Testis (tissue), 2 donors: Measurements from ENCODE around the gene AIDA.

Source experiments
- POLR2A ChIP-seq: fragments of 450-650 bp; IDR thresholded peaks from one replicate; pipeline ENCODE4 v1.6.1; 2017; ENCODE audit warnings: antibody characterized with exemption, mild to moderate bottlenecking, moderate library complexity
- TF ChIP-seq, protein P1 (sequence below), 3 experiments: fragments of 450-650 bp in 2 of 3; fragments of 200-600 bp in 1 of 3; sonication (generic) in 1 of 3; IDR thresholded peaks; one replicate each; pipeline ENCODE4 v1.5.1; 2016 to 2019; ENCODE audit warnings: antibody characterized with exemption in 3 of 3, mild to moderate bottlenecking in 2 of 3, moderate library complexity in 1 of 3

GRCh38 chr1:222751255-222751654 is 39.0 kb upstream of the AIDA start:
- no peak for TF ChIP-seq POLR2A
- TF ChIP-seq, protein P1, sequence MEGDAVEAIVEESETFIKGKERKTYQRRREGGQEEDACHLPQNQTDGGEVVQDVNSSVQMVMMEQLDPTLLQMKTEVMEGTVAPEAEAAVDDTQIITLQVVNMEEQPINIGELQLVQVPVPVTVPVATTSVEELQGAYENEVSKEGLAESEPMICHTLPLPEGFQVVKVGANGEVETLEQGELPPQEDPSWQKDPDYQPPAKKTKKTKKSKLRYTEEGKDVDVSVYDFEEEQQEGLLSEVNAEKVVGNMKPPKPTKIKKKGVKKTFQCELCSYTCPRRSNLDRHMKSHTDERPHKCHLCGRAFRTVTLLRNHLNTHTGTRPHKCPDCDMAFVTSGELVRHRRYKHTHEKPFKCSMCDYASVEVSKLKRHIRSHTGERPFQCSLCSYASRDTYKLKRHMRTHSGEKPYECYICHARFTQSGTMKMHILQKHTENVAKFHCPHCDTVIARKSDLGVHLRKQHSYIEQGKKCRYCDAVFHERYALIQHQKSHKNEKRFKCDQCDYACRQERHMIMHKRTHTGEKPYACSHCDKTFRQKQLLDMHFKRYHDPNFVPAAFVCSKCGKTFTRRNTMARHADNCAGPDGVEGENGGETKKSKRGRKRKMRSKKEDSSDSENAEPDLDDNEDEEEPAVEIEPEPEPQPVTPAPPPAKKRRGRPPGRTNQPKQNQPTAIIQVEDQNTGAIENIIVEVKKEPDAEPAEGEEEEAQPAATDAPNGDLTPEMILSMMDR (IDR thresholded peaks at IDR 0.05): no peak
